ENCODE measurements around the gene ZNF296.

The ZNF296 gene

DNA sequence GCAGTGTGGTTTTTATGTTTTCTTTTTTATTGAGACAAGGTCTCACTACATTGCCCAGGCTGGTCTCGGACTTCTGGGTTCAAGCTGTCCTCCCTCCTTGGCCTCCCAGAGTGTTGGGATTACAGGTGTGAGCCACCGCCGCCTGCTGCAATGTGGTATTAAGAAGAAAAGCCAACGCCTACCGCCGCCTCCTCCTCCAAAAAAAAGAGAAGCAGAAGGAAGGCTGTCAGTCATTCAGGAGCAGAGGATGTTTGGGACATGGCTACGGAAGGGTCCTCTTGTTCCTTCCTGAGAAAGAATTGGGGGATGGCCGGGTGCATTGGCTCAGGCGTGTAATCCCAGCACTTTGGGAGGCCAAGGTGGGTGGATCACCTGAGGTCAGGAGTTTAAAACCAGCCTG, 17.9 kb upstream of the ZNF296 start:
- no peaks in the 10 kb centered on the region for H3K9me3 ChIP-seq (ENCODE audit: severe bottlenecking)
- H3K4me3 ChIP-seq (ENCODE audit: low read depth, low read length), result peak overlapping the region; percentile 98
- TF ChIP-seq, protein P1, sequence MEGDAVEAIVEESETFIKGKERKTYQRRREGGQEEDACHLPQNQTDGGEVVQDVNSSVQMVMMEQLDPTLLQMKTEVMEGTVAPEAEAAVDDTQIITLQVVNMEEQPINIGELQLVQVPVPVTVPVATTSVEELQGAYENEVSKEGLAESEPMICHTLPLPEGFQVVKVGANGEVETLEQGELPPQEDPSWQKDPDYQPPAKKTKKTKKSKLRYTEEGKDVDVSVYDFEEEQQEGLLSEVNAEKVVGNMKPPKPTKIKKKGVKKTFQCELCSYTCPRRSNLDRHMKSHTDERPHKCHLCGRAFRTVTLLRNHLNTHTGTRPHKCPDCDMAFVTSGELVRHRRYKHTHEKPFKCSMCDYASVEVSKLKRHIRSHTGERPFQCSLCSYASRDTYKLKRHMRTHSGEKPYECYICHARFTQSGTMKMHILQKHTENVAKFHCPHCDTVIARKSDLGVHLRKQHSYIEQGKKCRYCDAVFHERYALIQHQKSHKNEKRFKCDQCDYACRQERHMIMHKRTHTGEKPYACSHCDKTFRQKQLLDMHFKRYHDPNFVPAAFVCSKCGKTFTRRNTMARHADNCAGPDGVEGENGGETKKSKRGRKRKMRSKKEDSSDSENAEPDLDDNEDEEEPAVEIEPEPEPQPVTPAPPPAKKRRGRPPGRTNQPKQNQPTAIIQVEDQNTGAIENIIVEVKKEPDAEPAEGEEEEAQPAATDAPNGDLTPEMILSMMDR (IDR thresholded peaks at IDR 0.05; ENCODE audit: low read depth, low read length), result no peak
- DNase-seq, result no peak
- H3K27ac ChIP-seq, result no peak overlapping the region
- H3K36me3 ChIP-seq, result peaks cover 32% of the 10 kb centered on the region
- H3K27me3 ChIP-seq (ENCODE audit: insufficient read depth, low read depth, severe bottlenecking), result no peaks in the 10 kb centered on the region

DNA sequence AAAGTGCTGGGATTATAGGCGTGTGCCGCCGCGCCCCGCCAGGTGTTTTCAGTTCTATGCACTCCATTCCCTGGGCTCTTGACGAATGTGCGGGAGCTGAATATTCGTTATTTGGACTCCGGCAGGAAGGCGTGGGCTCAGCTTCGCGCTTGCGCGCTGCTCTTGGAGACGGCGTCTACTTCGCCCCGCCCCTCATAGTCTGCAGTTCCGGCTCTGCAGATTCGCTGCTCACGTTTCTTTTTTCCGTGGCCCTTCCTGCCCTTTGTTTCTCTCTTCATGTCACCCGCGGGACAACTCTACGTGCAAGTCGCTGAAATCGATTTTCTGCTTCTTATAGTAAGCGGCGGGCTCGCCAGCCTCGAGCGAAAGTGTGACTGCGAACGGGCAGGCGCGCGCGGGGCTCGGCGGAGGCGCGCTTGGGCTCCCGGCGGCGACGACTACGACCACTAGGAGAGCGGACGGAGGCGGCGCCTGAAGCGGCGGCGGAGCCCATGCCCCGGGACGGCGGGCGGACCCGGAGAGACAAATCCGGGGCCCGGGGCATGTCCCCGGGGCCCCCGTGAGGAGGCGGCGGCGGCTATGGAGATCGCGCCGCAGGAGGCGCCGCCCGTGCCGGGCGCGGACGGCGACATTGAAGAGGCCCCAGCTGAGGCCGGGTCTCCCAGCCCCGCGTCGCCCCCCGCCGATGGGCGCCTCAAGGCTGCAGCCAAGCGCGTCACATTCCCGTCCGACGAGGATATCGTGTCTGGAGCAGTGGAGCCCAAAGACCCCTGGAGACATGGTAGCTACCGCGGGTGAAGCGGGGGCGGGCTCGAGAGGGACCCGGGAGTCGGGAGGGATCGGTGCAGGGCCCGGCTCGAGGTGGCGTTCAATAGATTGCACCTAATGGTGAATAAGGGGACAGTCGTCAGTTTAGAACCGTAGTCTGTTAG, 16.7 kb upstream of the ZNF296 start, which contains the start of gene PPP1R37:
Gene PPP1R37, plus strand, starts transcription at position 433 of the 932 bp plus-strand sequence. Its CDS starts 147 bp downstream, at position 580.
- H3K36me3 ChIP-seq, result peaks cover 35% of the 10 kb centered on the region
- peak; percentile 96 for DNase-seq
- TF ChIP-seq, protein P1 (IDR thresholded peaks at IDR 0.05; ENCODE audit: low read depth, low read length), result no peak
- H3K9me3 ChIP-seq (ENCODE audit: severe bottlenecking), result no peaks in the 10 kb centered on the region
- H3K27ac ChIP-seq, result peak within 1 kb of the TSS; percentile 100
- no peaks in the 10 kb centered on the region for H3K27me3 ChIP-seq (ENCODE audit: insufficient read depth, low read depth, severe bottlenecking)
- H3K4me3 ChIP-seq (ENCODE audit: low read depth, low read length), result peak within 1 kb of the TSS; percentile 98

DNA sequence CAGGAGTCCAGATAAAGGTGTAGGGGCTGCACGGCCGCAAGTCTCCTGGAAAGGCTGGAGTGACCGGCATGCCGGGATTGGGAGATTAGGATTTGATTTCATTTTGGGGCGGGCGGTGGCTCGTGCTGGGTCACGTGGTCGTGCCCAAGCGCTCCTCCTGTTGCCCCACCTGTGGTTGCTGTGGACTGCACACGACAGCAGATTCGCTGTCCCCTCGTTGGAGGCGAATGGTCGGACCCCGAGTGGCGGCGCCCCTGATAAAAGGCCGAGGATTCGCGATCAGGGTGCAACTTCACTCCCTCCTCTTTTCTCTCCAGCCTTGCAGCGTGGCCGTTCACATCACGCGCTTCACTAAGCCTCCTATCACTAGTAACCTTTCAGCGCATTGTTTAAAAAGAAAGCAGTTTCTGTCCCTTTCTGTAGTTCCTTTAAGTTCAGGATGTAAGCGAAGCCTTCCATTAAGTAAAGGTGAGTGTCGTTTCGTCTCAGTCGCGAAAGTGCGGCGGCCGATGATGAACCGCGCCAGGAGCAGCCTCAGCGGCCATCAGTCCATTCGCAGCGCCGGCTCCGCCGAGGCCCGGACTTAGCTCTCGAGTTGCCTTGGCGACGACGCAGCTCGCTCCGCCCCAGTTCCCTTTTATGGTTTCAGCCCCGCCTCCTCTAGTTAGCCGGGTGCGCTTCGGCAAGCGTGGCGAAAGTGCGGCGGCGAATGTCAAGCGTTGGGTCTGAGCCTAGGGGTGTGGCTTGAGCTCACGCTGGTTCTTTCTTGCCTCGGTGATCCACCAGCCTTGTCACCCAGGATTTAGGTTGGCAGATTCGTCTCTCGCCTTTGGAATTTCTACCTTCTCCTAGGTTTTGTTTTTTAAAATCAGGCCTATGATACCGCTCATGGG, 15.0 kb upstream of the ZNF296 start:
- peak; percentile 98 for DNase-seq
- Histone ChIP-seq H3K36me3 (peaks cover 45% of the 10 kb centered on the region), H3K4me3 (ENCODE audit: low read depth, low read length) (peak overlapping the region; percentile 98), H3K9me3 (ENCODE audit: severe bottlenecking) (no peaks in the 10 kb centered on the region), H3K27ac (peak overlapping the region; percentile 100), H3K27me3 (ENCODE audit: insufficient read depth, low read depth, severe bottlenecking) (no peaks in the 10 kb centered on the region)
- TF ChIP-seq, protein P1 (IDR thresholded peaks at IDR 0.05; ENCODE audit: low read depth, low read length), result no peak

DNA sequence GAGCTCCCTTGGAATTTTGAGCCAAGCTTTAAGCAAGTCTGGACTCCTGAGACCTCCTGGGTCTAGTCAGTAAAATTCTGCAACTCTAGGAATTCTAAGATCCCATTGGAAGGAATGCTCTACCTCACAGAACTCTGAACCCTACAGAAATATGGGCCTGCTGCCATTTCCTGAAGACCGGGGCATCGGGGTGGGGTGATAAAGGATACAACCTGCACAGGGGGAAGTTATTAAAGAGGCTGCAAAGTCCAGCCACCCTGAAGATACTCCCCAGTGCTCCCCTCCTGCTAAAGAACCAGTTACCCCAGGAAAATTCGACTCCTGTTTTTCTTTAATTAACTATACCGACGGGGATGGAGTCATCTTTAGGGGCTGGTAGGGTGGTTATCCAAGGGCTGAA, 14.3 kb upstream of the ZNF296 start:
- Histone ChIP-seq H3K4me3 (ENCODE audit: low read depth, low read length) (peak overlapping the region; percentile 98), H3K9me3 (ENCODE audit: severe bottlenecking) (no peaks in the 10 kb centered on the region), H3K36me3 (peaks cover 45% of the 10 kb centered on the region), H3K27me3 (ENCODE audit: insufficient read depth, low read depth, severe bottlenecking) (no peaks in the 10 kb centered on the region), H3K27ac (peak overlapping the region; percentile 100)
- TF ChIP-seq, protein P1 (IDR thresholded peaks at IDR 0.05; ENCODE audit: low read depth, low read length), result no peak
- DNase-seq, result no peak

DNA sequence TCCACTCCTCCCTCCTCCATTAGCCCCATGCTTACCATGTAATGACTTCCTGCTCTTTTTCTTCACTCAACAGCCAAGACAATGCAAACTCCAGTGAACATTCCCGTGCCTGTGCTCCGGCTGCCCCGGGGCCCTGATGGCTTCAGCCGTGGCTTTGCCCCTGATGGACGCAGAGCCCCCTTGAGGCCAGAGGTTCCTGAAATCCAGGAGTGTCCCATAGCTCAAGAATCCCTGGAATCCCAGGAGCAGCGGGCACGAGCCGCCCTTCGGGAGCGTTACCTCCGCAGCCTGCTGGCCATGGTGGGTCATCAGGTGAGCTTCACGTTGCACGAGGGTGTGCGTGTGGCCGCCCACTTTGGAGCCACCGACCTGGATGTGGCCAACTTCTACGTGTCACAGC, 13.8 kb upstream of the ZNF296 start:
- peaks cover 45% of the 10 kb centered on the region for H3K36me3 ChIP-seq
- no peaks in the 10 kb centered on the region for H3K9me3 ChIP-seq (ENCODE audit: severe bottlenecking)
- no peak overlapping the region for H3K4me3 ChIP-seq (ENCODE audit: low read depth, low read length)
- TF ChIP-seq, protein P1 (IDR thresholded peaks at IDR 0.05; ENCODE audit: low read depth, low read length), result no peak
- H3K27me3 ChIP-seq (ENCODE audit: insufficient read depth, low read depth, severe bottlenecking), result no peaks in the 10 kb centered on the region
- H3K27ac ChIP-seq, result no peak overlapping the region
- DNase-seq, result no peak

Measured in WERI-Rb-1 (cell line).